GM23338 (cell line): ENCODE data around the gene MAP2K3. TPM values are rescaled to one million over a fixed set of nuclear protein-coding genes. Genes with fewer than 3 reads are reported as not detected.

Experiments used
- EZH2 ChIP-seq: fragments of 200-600 bp; sonication (generic); IDR thresholded peaks from one replicate; pipeline ENCODE4 v1.8.0; 2017; ENCODE audit warnings: antibody characterized with exemption, mild to moderate bottlenecking, low read depth; ENCODE audit not compliant: unreplicated experiment
- EZH2phosphoT487 ChIP-seq: fragments of 200-600 bp; sonication (generic); IDR thresholded peaks from one replicate; pipeline ENCODE4 v1.8.1; 2018; ENCODE audit warnings: antibody characterized with exemption; ENCODE audit not compliant: unreplicated experiment
- POLR2AphosphoS5 ChIP-seq: IDR thresholded peaks from 2 replicates; pipeline ENCODE4 v1.6.1; 2016; ENCODE audit warnings: antibody characterized with exemption, low read depth
- STAT1 ChIP-seq: IDR thresholded peaks from one replicate; pipeline ENCODE4 v1.6.1; 2016; ENCODE audit warnings: antibody characterized with exemption; ENCODE audit not compliant: unreplicated experiment
- ZNF114 ChIP-seq: fragments of 250-450 bp; sonication (Bioruptor Pico); IDR thresholded peaks from 2 replicates; pipeline ENCODE4 v1.5.0; 2020; ENCODE audit warnings: mild to moderate bottlenecking, moderate library complexity
- ZNF331 ChIP-seq: fragments of 250-450 bp; sonication (Bioruptor Pico); IDR thresholded peaks from 2 replicates; pipeline ENCODE4 v1.5.0; 2020; ENCODE audit warnings: low read depth, mild to moderate bottlenecking, moderate library complexity
- polyA plus RNA-seq: library from polyadenylated mRNA; unstranded; fragments of >200 nt; fragmentation: Nextera tagmentation; extraction: Ambion mirVana; gene quantifications from 2 replicates; pipeline ENCODE4 v1.2.1, GENCODE V29; 2016
- total RNA-seq: library from RNA; depleted of rRNA; stranded (reverse); fragments of >200 nt; shearing (Covaris generic); gene quantifications from 2 replicates; pipeline ENCODE4 v1.2.3, GENCODE V29; 2014; rRNA removed
- TF ChIP-seq, protein P1 (sequence below): IDR thresholded peaks from one replicate; pipeline ENCODE4 v1.6.1; 2018; ENCODE audit warnings: antibody characterized with exemption; ENCODE audit not compliant: unreplicated experiment
- TF ChIP-seq, protein P2 (sequence below), 2 experiments: fragments of 200-600 bp in 1 of 2; sonication (generic) in 1 of 2; conservative IDR thresholded peaks; 2 replicates each; pipeline versions ENCODE4 v1.5.1 to v1.6.1; 2016 to 2017; ENCODE audit warnings: antibody characterized with exemption in 2 of 2, low read depth in 2 of 2, mild to moderate bottlenecking in 2 of 2, moderate library complexity in 1 of 2

The MAP2K3 gene
- total and polyA plus RNA-seq, 2 experiments from 2014 or later: 28.5 to 31.7 TPM

DNA sequence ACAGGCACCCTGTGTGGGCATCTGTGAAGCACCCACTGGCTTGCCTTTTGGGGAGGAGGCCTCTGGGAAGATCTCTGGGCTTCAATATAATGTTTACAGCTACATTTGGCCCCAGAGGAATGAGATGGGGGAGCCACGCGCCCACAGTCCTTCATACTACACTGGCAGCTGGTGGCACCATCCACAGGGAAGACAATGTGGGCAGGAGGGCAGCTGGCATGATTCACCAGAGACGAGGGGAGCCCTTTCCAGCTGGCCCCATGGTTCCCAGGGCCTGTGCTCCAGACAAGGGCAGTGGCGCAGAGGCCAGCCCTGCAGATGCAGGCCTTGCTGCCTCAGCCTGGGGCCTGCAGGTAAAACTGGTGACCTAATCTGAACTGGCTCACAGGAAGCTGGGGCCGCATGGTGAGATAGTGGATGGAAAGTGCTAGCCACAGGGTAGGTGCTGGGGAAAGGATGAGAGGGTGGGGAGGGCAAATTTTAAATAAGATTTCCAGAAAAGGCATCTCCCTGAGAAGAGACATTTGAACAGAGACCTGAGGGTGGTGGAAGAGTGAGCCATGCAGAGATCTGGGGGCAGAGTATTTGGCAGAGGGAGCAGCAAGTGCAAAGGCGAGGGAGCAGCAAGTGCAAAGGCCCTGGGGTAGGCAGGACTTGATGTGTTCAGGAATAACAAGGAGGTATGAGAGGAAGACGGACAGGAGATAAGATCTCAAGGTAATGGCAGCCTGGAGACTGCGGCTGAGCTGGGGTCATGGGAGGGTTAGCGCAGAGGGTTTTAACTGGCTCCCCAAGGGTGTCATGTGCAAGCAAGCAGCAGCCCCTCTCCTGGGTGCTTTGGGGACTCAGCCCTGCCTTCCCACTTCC is 79.5 kb downstream of the MAP2K3 start (continued):
- TF ChIP-seq, protein P1, sequence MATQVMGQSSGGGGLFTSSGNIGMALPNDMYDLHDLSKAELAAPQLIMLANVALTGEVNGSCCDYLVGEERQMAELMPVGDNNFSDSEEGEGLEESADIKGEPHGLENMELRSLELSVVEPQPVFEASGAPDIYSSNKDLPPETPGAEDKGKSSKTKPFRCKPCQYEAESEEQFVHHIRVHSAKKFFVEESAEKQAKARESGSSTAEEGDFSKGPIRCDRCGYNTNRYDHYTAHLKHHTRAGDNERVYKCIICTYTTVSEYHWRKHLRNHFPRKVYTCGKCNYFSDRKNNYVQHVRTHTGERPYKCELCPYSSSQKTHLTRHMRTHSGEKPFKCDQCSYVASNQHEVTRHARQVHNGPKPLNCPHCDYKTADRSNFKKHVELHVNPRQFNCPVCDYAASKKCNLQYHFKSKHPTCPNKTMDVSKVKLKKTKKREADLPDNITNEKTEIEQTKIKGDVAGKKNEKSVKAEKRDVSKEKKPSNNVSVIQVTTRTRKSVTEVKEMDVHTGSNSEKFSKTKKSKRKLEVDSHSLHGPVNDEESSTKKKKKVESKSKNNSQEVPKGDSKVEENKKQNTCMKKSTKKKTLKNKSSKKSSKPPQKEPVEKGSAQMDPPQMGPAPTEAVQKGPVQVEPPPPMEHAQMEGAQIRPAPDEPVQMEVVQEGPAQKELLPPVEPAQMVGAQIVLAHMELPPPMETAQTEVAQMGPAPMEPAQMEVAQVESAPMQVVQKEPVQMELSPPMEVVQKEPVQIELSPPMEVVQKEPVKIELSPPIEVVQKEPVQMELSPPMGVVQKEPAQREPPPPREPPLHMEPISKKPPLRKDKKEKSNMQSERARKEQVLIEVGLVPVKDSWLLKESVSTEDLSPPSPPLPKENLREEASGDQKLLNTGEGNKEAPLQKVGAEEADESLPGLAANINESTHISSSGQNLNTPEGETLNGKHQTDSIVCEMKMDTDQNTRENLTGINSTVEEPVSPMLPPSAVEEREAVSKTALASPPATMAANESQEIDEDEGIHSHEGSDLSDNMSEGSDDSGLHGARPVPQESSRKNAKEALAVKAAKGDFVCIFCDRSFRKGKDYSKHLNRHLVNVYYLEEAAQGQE: no peak
- no peak for TF ChIP-seq EZH2phosphoT487
- no peak for TF ChIP-seq ZNF331 (CRISPR knock-in tag)
- TF ChIP-seq EZH2: no peak
- TF ChIP-seq, protein P2, sequence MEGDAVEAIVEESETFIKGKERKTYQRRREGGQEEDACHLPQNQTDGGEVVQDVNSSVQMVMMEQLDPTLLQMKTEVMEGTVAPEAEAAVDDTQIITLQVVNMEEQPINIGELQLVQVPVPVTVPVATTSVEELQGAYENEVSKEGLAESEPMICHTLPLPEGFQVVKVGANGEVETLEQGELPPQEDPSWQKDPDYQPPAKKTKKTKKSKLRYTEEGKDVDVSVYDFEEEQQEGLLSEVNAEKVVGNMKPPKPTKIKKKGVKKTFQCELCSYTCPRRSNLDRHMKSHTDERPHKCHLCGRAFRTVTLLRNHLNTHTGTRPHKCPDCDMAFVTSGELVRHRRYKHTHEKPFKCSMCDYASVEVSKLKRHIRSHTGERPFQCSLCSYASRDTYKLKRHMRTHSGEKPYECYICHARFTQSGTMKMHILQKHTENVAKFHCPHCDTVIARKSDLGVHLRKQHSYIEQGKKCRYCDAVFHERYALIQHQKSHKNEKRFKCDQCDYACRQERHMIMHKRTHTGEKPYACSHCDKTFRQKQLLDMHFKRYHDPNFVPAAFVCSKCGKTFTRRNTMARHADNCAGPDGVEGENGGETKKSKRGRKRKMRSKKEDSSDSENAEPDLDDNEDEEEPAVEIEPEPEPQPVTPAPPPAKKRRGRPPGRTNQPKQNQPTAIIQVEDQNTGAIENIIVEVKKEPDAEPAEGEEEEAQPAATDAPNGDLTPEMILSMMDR (conservative IDR thresholded peaks at IDR 0.05; ENCODE audit: low read depth in 2 of 2): no peak
- no peak for TF ChIP-seq ZNF114 (CRISPR knock-in tag)
- TF ChIP-seq POLR2AphosphoS5: no peak
- TF ChIP-seq STAT1: no peak

Other genes starting within 250 kb of the MAP2K3 start
- gene USP22, start 241.7 kb upstream of the MAP2K3 start, total RNA-seq: 285 and 296 TPM in 2 replicates
- 68.9 and 77.4 TPM in 2 replicates for gene USP22, start 241.7 kb upstream of the MAP2K3 start, polyA plus RNA-seq
- gene DHRS7B, start 157.7 kb upstream of the MAP2K3 start, total RNA-seq: 24.7 and 26.6 TPM in 2 replicates
- gene DHRS7B, start 157.7 kb upstream of the MAP2K3 start, polyA plus RNA-seq: 26.8 and 27.9 TPM in 2 replicates
- gene TMEM11, start 70.5 kb upstream of the MAP2K3 start, total RNA-seq: 38.5 and 40.0 TPM in 2 replicates
- gene TMEM11, start 70.5 kb upstream of the MAP2K3 start, polyA plus RNA-seq: 84.8 and 90.2 TPM in 2 replicates
- gene NATD1, start 31.3 kb upstream of the MAP2K3 start, total RNA-seq: 8.1 and 8.7 TPM in 2 replicates
- gene NATD1, start 31.3 kb upstream of the MAP2K3 start, polyA plus RNA-seq: 2.1 TPM in 2 replicates
- 0.97 and 2.4 TPM in 2 replicates for gene KCNJ12, start 91.6 kb downstream of the MAP2K3 start, total RNA-seq
- 0.42 and 0.61 TPM in 2 replicates for gene KCNJ12, start 91.6 kb downstream of the MAP2K3 start, polyA plus RNA-seq